K562 (cell line): ENCODE results near the gene CHRNG. TPM values are rescaled to one million over a fixed set of nuclear protein-coding genes. Genes with fewer than 3 reads are reported as not detected.

Source experiments
- ATAC-seq: fragments of 200-7000 bp; cut with Tn5 transposase; 3 replicates; pipeline ENCODE4 v1.9.1; 2020; ENCODE audit warnings: moderate library complexity
- BruUV-seq: library from RNA; stranded (reverse); fragments of 400-500 nt; replicated peaks from 2 replicates; lab custom pipeline; 2021; lab: Mats Ljungman, UMichigan
- CTCF ChIA-PET: fragments of 300-600 bp; formaldehyde crosslinking; extraction: SDS; loops from one replicate; lab custom pipeline; 2021; ENCODE audit warnings: low intra/inter-chr PET ratio; lab: Yijun Ruan, JAX
- POLR2A ChIA-PET: fragments of 300-600, 350-650 bp; sonication (Branson Sonifier 250); formaldehyde crosslinking; extraction: SDS; loops from one replicate; lab custom pipeline; 2021; ENCODE audit warnings: antibody characterized with exemption, inconsistent platforms; lab: Yijun Ruan, JAX
- DNase-seq, 4 experiments: peaks; one replicate each; pipeline versions ENCODE4 v3.0.0 to v3.0.0-alpha.2; 2011 to 2018; ENCODE audit warnings: low spot score in 3 of 4, mixed read lengths in 3 of 4; ENCODE audit errors: extremely low read depth in 1 of 4
- FAIRE-seq: peaks from 2 replicates; lab custom pipeline; 2011; peaks lifted over from hg19 to GRCh38; lab: Jason Lieb, UNC
- H2AFZ ChIP-seq: 2 replicates; pipeline ENCODE4 v1.6.0; 2011; ENCODE audit warnings: low read depth, low read length, control low read depth, inconsistent platforms
- H3K27ac ChIP-seq: fragments of 200-600 bp; 3 replicates; pipeline ENCODE4 v1.8.0; 2011; ENCODE audit warnings: low read depth, mild to moderate bottlenecking, control low read depth, inconsistent platforms, low read length, moderate library complexity, mixed read lengths; ENCODE audit errors: extremely low read depth
- H3K27me3 ChIP-seq, 2 experiments: fragments of 300-600 bp in 1 of 2; 2 replicates in 1 of 2; 3 replicates in 1 of 2; pipeline versions ENCODE4 v1.6.0 to v1.8.0; 2011; ENCODE audit warnings: inconsistent platforms in 2 of 2, low read length in 2 of 2, mild to moderate bottlenecking in 1 of 2, mixed read lengths in 1 of 2, moderate library complexity in 1 of 2; ENCODE audit not compliant: control insufficient read depth in 2 of 2, insufficient read depth in 2 of 2
- H3K36me3 ChIP-seq: fragments of 300-600 bp; 3 replicates; pipeline ENCODE4 v1.8.0; 2011; ENCODE audit warnings: mild to moderate bottlenecking, low read length, inconsistent platforms; ENCODE audit not compliant: control insufficient read depth, insufficient read depth
- H3K4me1 ChIP-seq, 2 experiments: fragments of 200-600 bp in 1 of 2; replicated peaks in 1 of 2; 2 replicates in 1 of 2; 3 replicates in 1 of 2; pipeline versions ENCODE4 v1.5.1 to v1.8.0; 2011; ENCODE audit warnings: inconsistent platforms in 2 of 2, low read length in 2 of 2, mild to moderate bottlenecking in 1 of 2, mixed read lengths in 1 of 2, moderate library complexity in 1 of 2; ENCODE audit not compliant: control insufficient read depth in 2 of 2, insufficient read depth in 2 of 2
- H3K4me2 ChIP-seq: 2 replicates; pipeline ENCODE4 v1.6.1; 2011; ENCODE audit warnings: low read length, control low read depth, inconsistent platforms, mixed read lengths; ENCODE audit not compliant: insufficient read depth
- H3K4me3 ChIP-seq: fragments of 200-600 bp; sonication (generic), shearing (Covaris generic); 2 replicates; pipeline ENCODE4 v1.5.1; 2016; ENCODE audit warnings: control low read depth, inconsistent platforms
- H3K79me2 ChIP-seq: fragments of 200-600 bp; 3 replicates; pipeline ENCODE4 v1.8.0; 2011; ENCODE audit warnings: low read length, inconsistent platforms; ENCODE audit not compliant: control insufficient read depth, insufficient read depth
- H3K9ac ChIP-seq, 2 experiments: 2 replicates each; pipeline versions ENCODE4 v1.6.0 to v1.6.1; 2011; ENCODE audit warnings: low read depth in 2 of 2, low read length in 2 of 2, control low read depth in 1 of 2, inconsistent platforms in 1 of 2, mild to moderate bottlenecking in 1 of 2, mixed read lengths in 1 of 2; ENCODE audit not compliant: insufficient read depth in 1 of 2
- H3K9me1 ChIP-seq: one replicate; pipeline ENCODE4 v1.6.0; 2011; ENCODE audit warnings: inconsistent platforms, mild to moderate bottlenecking, low read length, moderate library complexity; ENCODE audit not compliant: control insufficient read depth, insufficient read depth
- H3K9me3 ChIP-seq: replicated peaks from 2 replicates; pipeline ENCODE4 v1.5.1; 2011; ENCODE audit warnings: low read depth, low read length, inconsistent platforms; ENCODE audit not compliant: control insufficient read depth, insufficient read depth
- H4K20me1 ChIP-seq: replicated peaks from 2 replicates; pipeline ENCODE4 v1.6.1; 2011; ENCODE audit warnings: low read length, inconsistent platforms, mixed read lengths; ENCODE audit not compliant: control insufficient read depth, insufficient read depth
- BCL6 ChIP-seq: fragments of 250-450 bp; sonication (Bioruptor Pico); IDR thresholded peaks from 2 replicates; pipeline ENCODE4 v1.4.0; 2020
- E4F1 ChIP-seq: fragments of 250-450 bp; sonication (Bioruptor Pico); IDR thresholded peaks from 2 replicates; pipeline ENCODE4 v1.5.0; 2021; ENCODE audit warnings: mild to moderate bottlenecking, borderline replicate concordance
- FOXK1 ChIP-seq: sonication (generic); formaldehyde crosslinking; IDR thresholded peaks from 2 replicates; pipeline ENCODE4 v1.8.0; 2022; ENCODE audit warnings: missing genetic modification reagents, mild to moderate bottlenecking, borderline replicate concordance
- MED1 ChIP-seq: sonication (generic); formaldehyde crosslinking; IDR thresholded peaks from 2 replicates; pipeline ENCODE4 v1.8.1; 2023; ENCODE audit warnings: missing genetic modification reagents, borderline replicate concordance
- NR0B1 ChIP-seq: fragments of 450-650 bp; IDR thresholded peaks from one replicate; pipeline ENCODE4 v1.6.1; 2018; ENCODE audit warnings: mild to moderate bottlenecking, moderate library complexity; ENCODE audit not compliant: partially characterized antibody
- SIN3B ChIP-seq: fragments of 450-650 bp; IDR thresholded peaks from 2 replicates; pipeline ENCODE4 v1.6.1; 2017; ENCODE audit warnings: low read depth, mild to moderate bottlenecking, moderate library complexity
- TCF15 ChIP-seq: fragments of 250-450 bp; sonication (Bioruptor Pico); IDR thresholded peaks from 2 replicates; pipeline ENCODE4 v1.8.0; 2022; ENCODE audit warnings: moderate library complexity, mild to moderate bottlenecking, inconsistent platforms
- XRCC4 ChIP-seq: IDR thresholded peaks from one replicate; pipeline ENCODE4 v1.6.1; 2011; ENCODE audit not compliant: insufficient read depth, insufficient read length; ENCODE audit errors: extremely low read depth
- ZBTB5 ChIP-seq: fragments of 450-650 bp; IDR thresholded peaks from 2 replicates; pipeline ENCODE4 v1.6.1; 2017; ENCODE audit warnings: antibody characterized with exemption
- ZNF431 ChIP-seq: sonication (generic); formaldehyde crosslinking; IDR thresholded peaks from 2 replicates; pipeline ENCODE4 v1.8.0; 2022; ENCODE audit warnings: mild to moderate bottlenecking, missing genetic modification reagents
- ZNF609 ChIP-seq: sonication (generic); formaldehyde crosslinking; IDR thresholded peaks from 2 replicates; pipeline ENCODE4 v1.8.1; 2023; ENCODE audit warnings: missing genetic modification reagents, mild to moderate bottlenecking, borderline replicate concordance
- WGBS: fragments of 100-300 bp; shearing (Covaris generic); methylation state at CpG from one replicate; pipeline ENCODE4 v1.1.6; 2016; ENCODE audit warnings: low coverage, mixed read lengths; ENCODE audit not compliant: insufficient coverage; ENCODE audit errors: missing lambda C conversion rate; 5-methylcytosine and 5-hydroxymethylcytosine counted together
- in situ Hi-C: fragments of 300-500 bp; cut with MboI; formaldehyde crosslinking; loops from 4 replicates; pipeline ENCODE4 v1.15.0; 2018; ENCODE audit warnings: inconsistent platforms, mixed read lengths
- intact Hi-C: fragments of 100-400 bp; cut with micrococcal nuclease; formaldehyde crosslinking; loops from 2 replicates; pipeline ENCODE4 v1.14.2; 2022
- polyA plus RNA-seq, 8 experiments: library from polyadenylated mRNA; depleted of rRNA in 4 of 8; stranded (reverse) in 5 of 8; unstranded in 3 of 8; fragments of >200 nt; fragmentation: Nextera tagmentation in 2 of 8; fragmentation: Illumina TruSeq in 1 of 8; extraction: Ambion mirVana in 2 of 8; extraction: Trizol in 1 of 8; gene quantifications; 2 replicates each; pipeline versions ENCODE4 v1.2.1 to v1.2.3, GENCODE V29; 2011 to 2014; ENCODE audit warnings: inconsistent platforms in 1 of 8, missing spikeins in 1 of 8
- total RNA-seq, 7 experiments: library from RNA; depleted of rRNA in 6 of 7; stranded (reverse); fragments of >200 nt in 6 of 7; fragmentation: Illumina TruSeq in 2 of 7; extraction: Trizol in 2 of 7; gene quantifications; 2 replicates each; pipeline versions ENCODE4 v1.2.1 to v1.2.3, GENCODE V29; 2011 to 2021; ENCODE audit warnings: low replicate concordance in 1 of 7

CHRNG gene
- total and polyA plus RNA-seq, 9 of the 15 experiments (the other 6 are each of a cell fraction or from before 2014, with no cell fraction given) = not detected

- intact Hi-C loops (loop anchor here (5.0 kb wide), 3 partner anchors 77 to 287 kb away; no protein-coding TSS in a partner anchor), in situ Hi-C loops (no loop called here)
- POLR2A ChIA-PET = no interaction called here
- CTCF ChIA-PET = no interaction called here
- Histone ChIP-seq H2AFZ (no peak overlapping the region), H3K36me3 (no peaks in the 10 kb centered on the region), H3K79me2 (no peaks in the 10 kb centered on the region), H4K20me1 (no peaks in the 10 kb centered on the region), H3K9me3 (no peaks in the 10 kb centered on the region), H3K4me3 (no peak overlapping the region), H3K4me2 (no peak overlapping the region), H3K9ac (no peak overlapping the region), H3K9me1 (no peaks in the 10 kb centered on the region), H3K27ac (no peak overlapping the region), H3K27me3 (peaks cover 0 to 57% of the 10 kb centered on the region in 2 experiments; a peak in 2 of 5 replicates), H3K4me1 (peaks cover 0 to 27% of the 10 kb centered on the region in 2 experiments; a peak in 2 of 5 replicates)
- DNase-seq (no peak), ATAC-seq (no peak), FAIRE-seq (no peak)
- 22% methylated on average over 4 of the region's 6 CpGs for WGBS
- no TSS peak for BruUV-seq
- TF ChIP-seq NR0B1 = no peak
- TF ChIP-seq ZNF431 (CRISPR knock-in tag) = no peak
- TF ChIP-seq ZNF609 (CRISPR knock-in tag) = no peak
- no peak for TF ChIP-seq MED1 (CRISPR knock-in tag)
- TF ChIP-seq TCF15 (CRISPR knock-in tag) = no peak
- TF ChIP-seq FOXK1 (CRISPR knock-in tag) = no peak
- TF ChIP-seq SIN3B = no peak
- no peak for TF ChIP-seq E4F1 (CRISPR knock-in tag)
- no peak for TF ChIP-seq XRCC4
- TF ChIP-seq ZBTB5 = no peak
- no peak for TF ChIP-seq BCL6 (CRISPR knock-in tag)
Observed at GRCh38 chr2:232524771-232525170, 14.7 kb upstream of the CHRNG start.
